Frontal cortex (tissue), 4 donors: ENCODE measurements around the gene SLC9A9. TPM values are rescaled to one million over a fixed set of nuclear protein-coding genes. Genes with fewer than 3 reads are reported as not detected.

Experiments used
- DNase-seq, 2 donors: peaks; one replicate each; pipeline ENCODE4 v3.0.0; 2012; ENCODE audit warnings: low spot score in 2 of 2
- FAIRE-seq: peaks from 2 replicates; lab custom pipeline; 2012; peaks lifted over from hg19 to GRCh38; lab: Jason Lieb, UNC
- total RNA-seq: library from RNA; depleted of rRNA; stranded (reverse); fragments of >200 nt; gene quantifications from one replicate; pipeline ENCODE4 v1.2.3, GENCODE V29; 2014
- donor health status: control.
- donor health status: control.
- donor health status: control.

The SLC9A9 gene
- total RNA-seq, 1 donor from 2014 or later: 4.9 TPM

- DNase-seq (no peak), FAIRE-seq (no peak)
Observed at GRCh38 chr3:143412084-143412483, 436.2 kb downstream of the SLC9A9 start.

DNA sequence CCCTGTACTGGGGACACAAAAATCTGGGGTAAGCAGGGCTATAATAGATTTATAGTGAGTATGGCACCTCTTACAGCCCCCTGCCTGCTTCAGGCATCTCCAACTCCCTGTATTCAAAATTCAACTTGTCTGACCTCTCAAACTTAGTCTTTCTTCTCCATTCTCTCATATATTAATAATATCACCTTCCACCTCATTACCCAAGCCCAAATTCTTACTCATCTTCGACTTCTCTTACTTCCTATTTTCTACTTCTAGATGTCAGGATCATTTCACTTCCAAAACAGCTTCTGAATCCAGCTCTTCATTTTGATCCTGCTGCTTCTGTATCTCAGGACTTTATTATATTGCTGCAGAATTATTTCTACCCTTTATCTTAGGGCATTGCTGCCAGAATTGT is 438.0 kb downstream of the SLC9A9 start:
- FAIRE-seq (no peak), DNase-seq (no peak)

DNA sequence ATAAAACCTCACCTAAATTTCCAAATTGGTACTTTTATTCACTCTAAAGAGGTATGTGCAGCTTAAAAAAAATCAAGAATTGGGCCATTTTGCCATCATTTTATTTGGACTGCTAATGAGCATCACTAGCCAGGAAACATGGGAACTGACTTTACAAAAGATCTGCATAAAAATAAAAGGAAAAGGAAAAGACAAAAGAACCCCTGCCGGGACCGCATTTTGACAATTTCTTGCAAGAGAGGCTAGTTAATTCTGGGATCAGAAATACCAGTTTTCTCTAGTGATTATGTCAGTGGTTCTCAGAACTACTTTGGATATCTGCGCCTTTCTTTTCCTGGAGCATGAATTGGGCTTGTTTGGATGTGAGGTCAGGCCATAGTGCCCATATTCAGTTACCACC is 439.5 kb downstream of the SLC9A9 start:
- FAIRE-seq (no peak), DNase-seq (no peak)

- FAIRE-seq (peak; percentile 61), DNase-seq (no peak)
Observed at GRCh38 chr3:143402602-143403001, 445.7 kb downstream of the SLC9A9 start.

- FAIRE-seq: no peak
Observed at GRCh38 chr3:143396790-143397189, 451.5 kb downstream of the SLC9A9 start.

DNA sequence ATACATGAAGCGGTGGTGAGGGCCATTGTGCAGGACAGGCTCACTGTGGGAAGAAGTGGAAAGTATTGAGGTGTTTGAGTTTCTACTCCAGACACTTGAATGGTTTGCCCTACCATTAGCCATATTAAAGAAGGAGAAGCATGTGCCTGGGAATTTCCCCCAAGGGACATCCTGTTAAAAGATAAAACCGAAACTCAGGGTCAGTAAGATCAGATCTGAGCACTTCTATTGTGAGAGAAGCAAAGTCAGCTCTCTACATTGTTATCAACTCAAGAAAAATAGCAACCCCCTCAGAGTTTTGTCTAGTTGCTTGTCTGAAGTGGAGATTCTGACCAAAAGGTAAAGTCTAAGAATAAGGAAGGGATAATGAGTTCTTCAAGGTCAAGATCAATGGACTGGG is 458.9 kb downstream of the SLC9A9 start:
- DNase-seq (no peak), FAIRE-seq (no peak)

More at GRCh38 chr3:143396790-143397189, 451.5 kb downstream of the SLC9A9 start:
- no peak for DNase-seq

- FAIRE-seq (no peak), DNase-seq (no peak)
Observed at GRCh38 chr3:143387425-143387824, 460.8 kb downstream of the SLC9A9 start.

GRCh38 chr3:143384076-143384475 is 464.2 kb downstream of the SLC9A9 start:
- DNase-seq: no peak

DNA sequence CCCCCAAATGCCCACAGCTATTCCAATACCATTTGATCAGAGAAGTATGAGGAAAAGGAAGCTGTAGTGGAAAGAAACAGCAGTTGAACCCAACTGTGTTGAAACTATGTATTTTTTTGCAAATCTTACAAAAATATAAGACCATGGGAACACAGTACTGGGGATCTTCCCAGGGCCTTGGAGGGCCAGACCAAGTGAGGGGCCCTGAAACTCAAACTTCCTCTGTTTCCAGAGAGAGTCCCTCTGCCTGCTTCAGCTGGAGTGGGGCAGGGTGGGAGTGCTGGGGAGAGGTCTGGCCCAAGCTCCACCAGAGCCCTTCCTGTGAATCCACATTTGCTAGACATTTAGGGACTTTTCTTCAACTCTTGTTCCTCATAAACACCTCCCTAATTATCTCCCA is 464.8 kb downstream of the SLC9A9 start:
- no peak for DNase-seq
- FAIRE-seq: no peak

More at GRCh38 chr3:143384076-143384475, 464.2 kb downstream of the SLC9A9 start:
- no peak for FAIRE-seq

GRCh38 chr3:143382816-143383215 is 465.5 kb downstream of the SLC9A9 start:
- DNase-seq (no peak), FAIRE-seq (no peak)

- DNase-seq (no peak), FAIRE-seq (no peak)
Observed at GRCh38 chr3:143380449-143380848, 467.8 kb downstream of the SLC9A9 start.

DNA sequence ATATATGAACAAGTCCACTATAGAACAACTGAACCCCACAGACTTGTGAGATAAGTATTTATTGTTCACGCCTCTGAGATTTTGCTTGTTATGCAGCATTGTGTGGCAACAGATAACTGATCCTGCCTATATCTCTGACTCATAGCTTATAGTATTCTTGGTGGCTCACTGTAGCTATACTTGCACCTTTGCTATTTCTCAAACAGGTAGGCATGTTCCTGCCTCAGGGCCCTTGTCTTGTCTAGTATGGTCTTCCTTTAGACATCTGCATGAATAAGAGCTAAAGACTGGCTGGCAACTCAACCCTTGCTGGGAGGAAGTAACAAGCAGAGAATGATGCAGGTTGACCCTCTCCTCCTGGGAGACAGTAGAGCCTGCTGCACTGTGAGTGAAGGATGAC is 472.6 kb downstream of the SLC9A9 start:
- no peak for FAIRE-seq
- no peak for DNase-seq

GRCh38 chr3:143367171-143367570 is 481.1 kb downstream of the SLC9A9 start:
- FAIRE-seq: no peak

GRCh38 chr3:143366672-143367071 is 481.6 kb downstream of the SLC9A9 start:
- DNase-seq: no peak
- no peak for FAIRE-seq

More at GRCh38 chr3:143367171-143367570, 481.1 kb downstream of the SLC9A9 start:
- no peak for DNase-seq

- DNase-seq: no peak
- FAIRE-seq: no peak
Observed at GRCh38 chr3:143363949-143364348, 484.3 kb downstream of the SLC9A9 start.

- DNase-seq (no peak), FAIRE-seq (no peak)
Observed at GRCh38 chr3:143363276-143363675, 485.0 kb downstream of the SLC9A9 start.

DNA sequence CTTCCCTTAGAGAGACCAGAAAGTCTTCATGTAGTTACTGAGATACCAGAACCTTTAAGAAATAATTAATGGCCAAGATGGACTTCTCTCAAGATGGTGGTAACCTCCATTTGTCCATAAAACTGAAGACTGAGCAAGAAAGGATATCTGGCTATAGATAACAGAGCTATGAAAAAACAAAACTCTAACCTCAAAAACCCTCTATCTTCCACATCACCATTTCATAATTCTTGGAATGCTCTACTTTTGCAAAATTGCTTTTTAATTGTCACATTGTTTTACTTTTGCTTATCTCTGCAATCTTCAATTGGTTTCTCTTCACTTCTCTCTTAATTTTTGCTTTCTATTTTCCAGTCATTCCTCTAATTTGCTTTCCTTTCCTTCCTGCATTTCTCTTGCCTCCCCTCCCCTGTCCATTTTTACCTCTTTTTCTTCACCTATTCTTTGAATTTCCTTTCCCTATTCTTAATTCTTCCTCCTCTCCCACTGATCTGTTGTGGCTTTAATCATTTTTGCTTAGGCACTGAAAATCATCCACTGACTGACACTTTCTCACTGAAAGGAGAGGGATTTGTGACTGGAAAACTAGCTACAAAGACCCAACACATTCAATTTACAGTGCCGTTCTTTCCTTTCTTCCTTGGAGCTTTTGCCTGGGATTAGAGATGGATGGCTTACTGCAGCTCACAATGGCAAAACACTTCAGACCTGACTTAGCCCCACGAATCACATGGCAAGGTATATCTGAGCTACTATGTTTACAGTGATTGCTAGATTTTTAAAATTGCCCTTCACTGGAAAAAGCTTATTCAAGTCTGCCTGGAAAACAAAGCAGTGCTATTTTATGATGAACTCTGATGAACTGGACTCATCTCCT is 485.9 kb downstream of the SLC9A9 start:
- DNase-seq (no peak), FAIRE-seq (no peak)

DNA sequence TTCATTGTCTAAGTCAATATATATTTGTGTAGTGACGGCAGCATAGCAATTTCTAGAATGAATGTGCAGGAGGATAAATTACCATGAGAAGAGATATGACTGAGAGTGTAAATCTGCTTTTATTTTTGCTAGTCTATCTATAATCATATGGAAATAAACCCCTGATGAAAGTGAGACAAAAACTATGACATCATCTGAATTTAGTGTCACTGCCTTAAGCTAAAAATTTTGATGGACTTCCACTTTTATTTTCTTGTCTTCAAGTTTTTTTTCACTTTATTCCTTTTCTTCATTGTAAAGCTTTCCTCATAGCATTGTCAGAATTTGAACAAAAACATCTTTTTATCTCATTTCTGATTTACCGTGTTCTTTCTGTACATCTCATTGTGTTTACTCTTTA is 486.7 kb downstream of the SLC9A9 start:
- no peak for DNase-seq
- no peak for FAIRE-seq

DNA sequence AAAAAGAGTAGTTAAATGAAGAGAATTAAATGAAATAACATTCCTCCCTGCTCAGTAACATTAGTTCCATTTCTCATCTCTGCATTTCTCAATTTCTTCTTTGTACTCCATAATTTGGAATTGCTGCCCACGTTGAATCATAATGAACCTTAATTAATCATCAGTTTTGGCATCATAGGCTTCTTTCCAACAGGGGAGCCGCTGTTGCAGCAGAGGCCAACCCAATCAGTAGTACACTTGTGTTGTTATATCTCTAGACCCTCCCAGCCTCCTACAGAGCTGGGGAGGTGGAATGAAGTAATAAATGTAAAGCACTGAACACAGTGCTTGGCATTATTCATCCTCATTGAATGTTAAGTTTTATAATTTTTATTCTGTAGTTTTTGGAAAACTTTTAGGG is 488.0 kb downstream of the SLC9A9 start:
- DNase-seq: no peak
- FAIRE-seq: no peak

DNA sequence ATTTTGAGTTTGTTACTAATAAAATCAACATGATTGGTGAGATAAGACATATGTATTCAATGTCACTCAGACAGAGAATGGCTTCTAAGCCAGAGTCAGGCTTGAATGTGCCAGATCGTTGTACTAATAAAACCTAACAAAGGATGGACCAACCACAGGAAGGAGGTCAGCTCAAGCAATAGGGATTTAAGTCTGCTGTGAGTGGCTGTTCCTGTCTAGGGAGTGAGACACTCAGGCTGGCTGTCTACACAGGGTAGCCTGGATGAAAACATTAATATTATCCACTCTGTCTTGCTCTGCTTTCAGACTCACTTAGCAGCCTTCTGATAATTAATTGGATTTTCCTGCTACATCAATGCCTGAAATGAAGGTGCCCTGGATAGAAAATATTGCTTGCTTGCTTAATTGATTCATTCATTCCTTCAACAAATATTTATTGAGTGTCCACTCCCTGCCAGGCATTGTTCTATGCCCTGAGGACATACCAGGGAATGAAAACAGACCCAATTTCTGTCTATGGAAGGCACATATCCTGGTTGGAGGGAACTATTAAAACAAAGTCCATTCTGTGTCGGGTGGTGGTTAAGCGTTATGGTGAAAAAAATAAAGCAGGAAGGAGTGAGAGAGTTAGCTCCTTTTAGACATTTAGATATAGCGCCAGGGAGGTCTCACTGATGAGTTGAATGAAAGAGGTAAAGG is 489.3 kb downstream of the SLC9A9 start:
- FAIRE-seq: no peak
- DNase-seq: no peak

DNA sequence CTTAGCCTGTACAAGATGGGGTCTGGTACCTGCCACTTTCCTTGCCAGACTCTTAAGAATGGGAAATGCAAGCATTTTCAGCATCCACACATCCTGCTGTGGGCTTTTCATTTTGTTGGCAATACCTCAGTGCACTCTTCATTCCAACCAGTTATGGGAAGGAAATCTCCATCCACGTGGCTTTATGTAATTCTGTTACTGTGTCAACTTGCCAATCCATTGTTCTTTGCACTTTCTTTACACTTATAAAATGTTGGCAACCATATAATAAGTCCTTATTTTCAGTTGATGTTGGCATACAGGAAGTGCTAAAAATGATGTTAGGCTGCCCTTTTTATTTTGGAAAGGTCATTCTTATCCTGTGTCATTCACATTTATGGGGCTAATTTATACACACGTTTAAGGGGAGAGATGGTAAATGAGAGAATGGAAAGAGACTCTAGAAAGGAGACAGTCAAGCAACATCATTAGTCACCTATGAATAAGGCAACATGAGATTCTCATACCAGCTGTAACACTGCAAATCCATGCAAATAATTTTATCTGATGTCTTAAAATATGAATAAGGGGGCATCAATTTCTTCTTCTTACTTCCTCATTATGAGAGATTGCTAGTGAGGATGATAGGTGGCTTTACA is 490.0 kb downstream of the SLC9A9 start:
- FAIRE-seq: no peak
- no peak for DNase-seq
